ENCODE measurements around the gene TMEM114. TPM values are rescaled to one million over a fixed set of nuclear protein-coding genes. Genes with fewer than 3 reads are reported as not detected.
A peak's percentile ranks its signal among the peaks of the same experiment; 100 is the strongest.

The TMEM114 gene
- total RNA-seq, result not detected
- polyA plus RNA-seq, result not detected
- long read RNA-seq, donor 1, result 0 reads
- long read RNA-seq, donor 2, result 0 reads
- long read RNA-seq, donor 3, result 0 reads
- long read RNA-seq, donor 4, result 0 reads
- long read RNA-seq, donor 5, result 0 reads
- long read RNA-seq, donor 6, result 0 reads
- long read RNA-seq, donor 7, result 0 reads
- long read RNA-seq, donor 8, result 0 reads
- long read RNA-seq, donor 9, result 0 reads
- long read RNA-seq, donor 10, result 0 reads

DNA sequence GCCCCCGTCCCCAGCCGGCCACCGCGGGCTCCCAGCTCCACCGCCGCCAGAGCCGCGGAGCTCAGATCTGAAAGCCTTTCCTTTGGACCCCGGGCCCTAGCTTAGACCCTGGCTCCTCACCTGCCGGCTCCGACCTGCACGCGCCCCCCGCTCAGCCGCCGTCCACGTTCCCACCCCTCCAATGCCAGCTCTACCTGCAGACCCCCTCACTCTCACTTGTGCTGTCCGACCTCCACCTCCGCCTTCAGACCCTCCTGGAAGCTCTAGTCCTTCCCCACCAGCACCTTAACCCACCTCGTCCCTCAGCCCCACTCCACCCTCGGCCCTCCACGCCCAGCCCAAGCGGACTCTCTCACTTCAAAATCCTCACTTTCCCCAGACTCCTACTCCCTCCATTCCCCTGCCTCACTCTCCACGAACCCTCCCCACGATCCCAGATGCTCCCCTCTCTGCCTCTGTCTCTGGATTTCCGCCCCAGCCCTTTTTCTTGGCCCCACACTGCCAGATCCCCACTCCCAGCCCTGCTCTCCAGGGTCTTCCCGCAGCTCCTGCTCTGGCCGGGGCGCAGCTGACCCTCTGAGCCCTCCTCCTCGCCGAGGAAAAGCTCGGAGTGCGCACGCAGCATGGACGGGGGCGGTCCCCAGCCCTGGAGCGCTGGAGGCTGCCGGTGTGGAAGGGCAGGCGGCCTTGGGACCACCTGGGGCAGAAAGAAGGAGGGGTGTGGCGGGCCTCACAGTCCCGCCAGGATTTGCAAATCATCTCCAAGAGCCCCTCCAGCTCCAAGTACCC lies at the start of gene TMEM114:
Gene TMEM114 (minus strand): TSS at position 612 of the 789 bp plus-strand sequence. CDS start 673 bp downstream, outside the sequence.
- TF ChIP-seq EP300 (IDR thresholded peaks at IDR 0.05) (no peak), POLR2A (IDR thresholded peaks at IDR 0.05) (no peak), POLR2AphosphoS5 (IDR thresholded peaks at IDR 0.05) (no peak)
- TF ChIP-seq, protein P1, sequence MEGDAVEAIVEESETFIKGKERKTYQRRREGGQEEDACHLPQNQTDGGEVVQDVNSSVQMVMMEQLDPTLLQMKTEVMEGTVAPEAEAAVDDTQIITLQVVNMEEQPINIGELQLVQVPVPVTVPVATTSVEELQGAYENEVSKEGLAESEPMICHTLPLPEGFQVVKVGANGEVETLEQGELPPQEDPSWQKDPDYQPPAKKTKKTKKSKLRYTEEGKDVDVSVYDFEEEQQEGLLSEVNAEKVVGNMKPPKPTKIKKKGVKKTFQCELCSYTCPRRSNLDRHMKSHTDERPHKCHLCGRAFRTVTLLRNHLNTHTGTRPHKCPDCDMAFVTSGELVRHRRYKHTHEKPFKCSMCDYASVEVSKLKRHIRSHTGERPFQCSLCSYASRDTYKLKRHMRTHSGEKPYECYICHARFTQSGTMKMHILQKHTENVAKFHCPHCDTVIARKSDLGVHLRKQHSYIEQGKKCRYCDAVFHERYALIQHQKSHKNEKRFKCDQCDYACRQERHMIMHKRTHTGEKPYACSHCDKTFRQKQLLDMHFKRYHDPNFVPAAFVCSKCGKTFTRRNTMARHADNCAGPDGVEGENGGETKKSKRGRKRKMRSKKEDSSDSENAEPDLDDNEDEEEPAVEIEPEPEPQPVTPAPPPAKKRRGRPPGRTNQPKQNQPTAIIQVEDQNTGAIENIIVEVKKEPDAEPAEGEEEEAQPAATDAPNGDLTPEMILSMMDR (IDR thresholded peaks at IDR 0.05), result no peak
- H3K9me3 ChIP-seq, result peaks cover 0 to 6% (median 0%) of the 10 kb centered on the region in 4 donors
- H3K4me1 ChIP-seq, result peaks cover 8 to 17% (median 14%) of the 10 kb centered on the region in 4 donors
- H3K4me3 ChIP-seq, result peak within 1 kb of the TSS in 3 of 4 donors; percentile 6 to 23 (median 18)
- intact Hi-C loops (cut with DNase I; ENCODE audit: low total_unique reads), result no loop called here
- H3K36me3 ChIP-seq, result no peaks in the 10 kb centered on the region
- no peak for DNase-seq
- H3K27me3 ChIP-seq, result peaks cover 4 to 78% (median 48%) of the 10 kb centered on the region in 3 donors
- 2 to 7% (median 4%) methylated on average over 34 to 41 of the region's 41 CpGs for WGBS, 5 donors
- no peak within 1 kb of the TSS for H3K27ac ChIP-seq

DNA sequence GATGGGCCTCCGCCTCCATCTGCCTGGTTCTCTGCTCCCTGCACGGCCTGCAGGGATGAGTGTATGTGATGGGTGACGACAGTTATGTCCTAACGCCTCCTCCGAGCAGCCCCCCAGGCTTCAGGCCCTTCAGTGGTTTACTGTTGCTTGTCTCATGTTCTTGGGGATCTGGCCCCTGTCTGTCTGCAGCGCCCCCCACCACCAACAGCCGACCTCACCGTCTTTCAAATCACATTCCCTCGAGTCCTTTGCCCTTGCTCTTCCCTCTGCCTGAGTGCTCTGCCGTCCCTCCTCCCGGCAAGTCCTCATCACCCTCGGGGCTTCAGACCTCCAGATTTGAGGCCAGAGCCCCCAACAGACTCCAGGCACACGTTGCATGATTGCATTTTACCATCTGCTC lies 49.4 kb upstream of the TMEM114 start:
- no peak overlapping the region for H3K4me3 ChIP-seq
- 75 to 93% (median 88%) methylated on average over 11 to 13 of the region's 13 CpGs for WGBS, 5 donors
- no peak for TF ChIP-seq POLR2AphosphoS5 (IDR thresholded peaks at IDR 0.05)
- TF ChIP-seq, protein P1 (IDR thresholded peaks at IDR 0.05), result no peak
- TF ChIP-seq POLR2A (IDR thresholded peaks at IDR 0.05), result no peak
- TF ChIP-seq EP300 (IDR thresholded peaks at IDR 0.05), result no peak
- no peaks in the 10 kb centered on the region for H3K4me1 ChIP-seq
- no peaks in the 10 kb centered on the region for H3K27me3 ChIP-seq
- no peak for DNase-seq
- H3K36me3 ChIP-seq, result peaks cover 78 to 96% (median 94%) of the 10 kb centered on the region in 4 donors
- intact Hi-C loops (cut with DNase I; ENCODE audit: low total_unique reads), result no loop called here
- H3K27ac ChIP-seq, result no peak overlapping the region
- H3K9me3 ChIP-seq, result no peaks in the 10 kb centered on the region

DNA sequence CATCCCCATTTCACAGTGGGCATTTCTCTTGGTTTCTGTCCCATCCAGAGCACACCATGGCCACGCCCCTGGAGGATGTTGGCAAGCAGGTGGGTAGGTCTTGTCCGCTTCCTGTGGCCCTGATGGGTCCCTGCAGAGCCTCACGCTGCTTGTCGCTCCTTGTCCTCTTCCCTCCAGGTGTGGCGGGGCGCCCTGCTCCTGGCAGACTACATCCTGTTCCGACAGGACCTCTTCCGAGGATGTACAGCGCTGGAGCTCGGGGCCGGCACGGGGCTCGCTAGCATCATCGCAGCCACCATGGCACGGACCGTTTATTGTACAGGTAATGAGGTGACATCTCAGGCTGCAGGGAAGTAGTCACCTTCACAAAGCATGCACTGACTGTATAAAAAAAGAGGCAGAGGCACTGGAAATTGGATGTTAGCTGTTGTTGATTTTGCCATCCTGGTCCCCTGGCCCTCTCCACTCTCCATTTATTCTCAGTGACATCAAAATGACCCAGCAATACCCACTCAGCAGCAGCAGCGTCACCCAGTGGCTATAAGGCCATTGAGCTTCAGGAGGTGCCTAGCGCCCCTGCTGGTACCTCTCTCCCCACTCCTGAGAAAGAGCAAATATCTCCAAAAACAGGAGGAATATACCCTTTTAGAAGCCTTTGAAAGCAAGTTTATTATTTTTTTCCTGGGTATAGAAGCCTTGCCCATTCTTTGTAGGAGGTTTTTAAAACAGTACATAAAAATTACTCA lies 44.9 kb upstream of the TMEM114 start:
- TF ChIP-seq, protein P1 (IDR thresholded peaks at IDR 0.05), result peak in 2 of 7 experiments; percentile 8 to 15
- TF ChIP-seq POLR2A (IDR thresholded peaks at IDR 0.05) (no peak), POLR2AphosphoS5 (IDR thresholded peaks at IDR 0.05) (no peak), EP300 (IDR thresholded peaks at IDR 0.05) (no peak)
- Histone ChIP-seq H3K9me3 (no peaks in the 10 kb centered on the region), H3K27ac (no peak overlapping the region), H3K4me1 (peaks cover 0 to 5% (median 0%) of the 10 kb centered on the region in 4 donors), H3K27me3 (no peaks in the 10 kb centered on the region), H3K4me3 (no peak overlapping the region), H3K36me3 (peaks cover 54 to 99% (median 99%) of the 10 kb centered on the region in 4 donors)
- intact Hi-C loops (cut with DNase I; ENCODE audit: low total_unique reads), result no loop called here
- WGBS, 5 donors, result 81 to 86% (median 83%) methylated on average over 18 of the region's 18 CpGs
- peak in 1 of 2 donors; percentile 63 for DNase-seq

DNA sequence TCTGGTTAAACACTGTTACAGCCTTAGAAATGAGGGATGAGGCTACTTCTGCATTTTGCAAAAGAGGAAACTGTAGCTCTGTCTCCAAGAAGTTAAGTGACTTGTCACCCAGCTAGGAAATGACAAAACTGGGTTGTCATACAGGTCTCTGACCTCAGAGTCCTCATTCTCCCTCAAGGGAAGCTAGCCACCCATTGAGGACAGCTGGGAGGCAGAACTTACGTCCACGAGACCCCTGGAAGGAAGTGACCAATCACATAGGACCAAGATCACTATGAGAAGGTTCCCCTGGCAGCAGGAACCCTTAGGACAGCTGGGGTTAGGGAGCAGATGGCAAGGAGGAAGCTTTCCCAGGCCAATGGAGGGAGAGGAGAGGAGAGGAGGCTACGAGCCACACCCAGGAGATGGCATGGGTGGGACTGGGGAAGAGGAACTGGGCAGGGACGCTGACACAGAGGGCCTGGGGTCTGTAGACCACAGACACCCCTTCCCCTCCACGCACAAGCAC lies 42.4 kb upstream of the TMEM114 start:
- intact Hi-C loops (cut with DNase I; ENCODE audit: low total_unique reads), result no loop called here
- Histone ChIP-seq H3K4me3 (no peak overlapping the region), H3K4me1 (peaks cover 0 to 5% (median 0%) of the 10 kb centered on the region in 4 donors), H3K9me3 (no peaks in the 10 kb centered on the region), H3K36me3 (peaks cover 54 to 100% (median 99%) of the 10 kb centered on the region in 4 donors), H3K27me3 (no peaks in the 10 kb centered on the region), H3K27ac (peak overlapping the region in 4 of 5 donors; percentile 34 to 71 (median 67))
- peak in 1 of 2 donors; percentile 33 for DNase-seq
- TF ChIP-seq EP300 (IDR thresholded peaks at IDR 0.05) (no peak), POLR2A (IDR thresholded peaks at IDR 0.05) (no peak), POLR2AphosphoS5 (IDR thresholded peaks at IDR 0.05) (no peak)
- TF ChIP-seq, protein P1 (IDR thresholded peaks at IDR 0.05), result no peak
- WGBS, 5 donors, result 78 to 86% (median 84%) methylated on average over 5 of the region's 5 CpGs

Data from stomach (tissue), 19 donors.